Activated CD8-positive, alpha-beta memory T cell treated with anti-CD3 and anti-CD28 coated beads, Interleukin-2, amount 50 U/mL, for 1 hour (primary cell): ENCODE data around the gene PRPS1.
"Not testable (repeated sequence)": the region's sequence is repeated elsewhere in the genome, so short reads cannot be mapped to it uniquely, and the experiment has no call there.

Experiments used
- DNase-seq: peaks from one replicate; pipeline ENCODE4 v3.0.0-alpha.2; 2020; ENCODE audit errors: extremely low read depth

The PRPS1 gene

DNA sequence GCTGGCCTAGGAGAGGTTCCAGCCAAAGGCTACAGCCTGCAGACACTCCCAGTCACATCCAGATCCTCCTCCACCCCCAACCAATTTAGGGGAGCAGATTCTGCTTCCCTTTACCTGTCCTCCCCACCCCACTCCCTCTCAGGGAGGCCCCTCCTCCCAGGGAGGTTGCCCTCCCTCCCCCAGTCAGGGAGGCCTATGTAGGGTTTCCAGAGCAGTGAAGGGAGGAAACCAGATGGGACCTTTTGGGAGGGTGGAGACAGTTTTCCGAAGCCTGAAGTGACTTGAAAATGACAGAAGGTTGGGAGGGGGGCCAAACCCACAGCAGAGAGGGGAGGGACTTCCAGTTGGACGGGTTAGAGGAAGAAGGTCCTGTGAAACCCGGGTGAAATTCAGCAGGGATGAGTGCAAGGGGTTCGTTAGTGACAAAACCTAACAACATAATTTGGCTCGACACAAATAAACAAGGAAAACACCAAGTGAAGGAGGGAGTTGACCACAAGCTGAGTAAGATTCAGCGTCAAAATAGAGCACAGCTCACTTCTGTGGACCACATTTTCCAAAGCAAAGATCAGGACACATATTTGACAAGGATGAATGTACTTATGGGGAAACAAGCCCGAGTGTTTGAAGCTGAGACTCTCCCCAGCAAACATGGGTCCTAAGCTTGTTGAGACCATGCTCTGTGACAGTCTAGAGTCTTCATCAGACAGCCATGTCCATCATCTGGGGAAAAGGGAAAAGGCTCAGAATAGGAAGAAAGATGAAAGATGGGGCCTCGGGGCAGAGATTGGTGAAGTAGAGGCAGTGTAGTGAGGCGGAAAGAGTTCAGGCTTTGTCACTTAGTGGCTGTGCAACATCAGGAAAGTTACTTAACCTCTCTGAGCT, 46.4 kb downstream of the PRPS1 start:
- peak; percentile 30 for DNase-seq

DNA sequence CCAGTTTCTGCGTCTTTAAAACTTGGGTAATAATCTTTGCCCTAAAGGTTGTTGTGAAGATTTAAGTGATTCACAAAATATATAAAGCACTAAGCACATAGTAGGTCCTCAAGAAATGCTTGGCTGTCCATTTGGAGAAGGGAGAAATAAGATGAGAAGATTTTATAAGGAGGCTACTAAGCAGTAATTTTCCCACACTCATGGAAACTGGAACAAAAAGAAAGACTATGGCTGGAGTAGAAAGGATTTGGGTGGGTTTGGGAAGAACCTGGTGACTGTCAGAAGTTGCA, 47.0 kb downstream of the PRPS1 start:
- DNase-seq, result no peak

DNA sequence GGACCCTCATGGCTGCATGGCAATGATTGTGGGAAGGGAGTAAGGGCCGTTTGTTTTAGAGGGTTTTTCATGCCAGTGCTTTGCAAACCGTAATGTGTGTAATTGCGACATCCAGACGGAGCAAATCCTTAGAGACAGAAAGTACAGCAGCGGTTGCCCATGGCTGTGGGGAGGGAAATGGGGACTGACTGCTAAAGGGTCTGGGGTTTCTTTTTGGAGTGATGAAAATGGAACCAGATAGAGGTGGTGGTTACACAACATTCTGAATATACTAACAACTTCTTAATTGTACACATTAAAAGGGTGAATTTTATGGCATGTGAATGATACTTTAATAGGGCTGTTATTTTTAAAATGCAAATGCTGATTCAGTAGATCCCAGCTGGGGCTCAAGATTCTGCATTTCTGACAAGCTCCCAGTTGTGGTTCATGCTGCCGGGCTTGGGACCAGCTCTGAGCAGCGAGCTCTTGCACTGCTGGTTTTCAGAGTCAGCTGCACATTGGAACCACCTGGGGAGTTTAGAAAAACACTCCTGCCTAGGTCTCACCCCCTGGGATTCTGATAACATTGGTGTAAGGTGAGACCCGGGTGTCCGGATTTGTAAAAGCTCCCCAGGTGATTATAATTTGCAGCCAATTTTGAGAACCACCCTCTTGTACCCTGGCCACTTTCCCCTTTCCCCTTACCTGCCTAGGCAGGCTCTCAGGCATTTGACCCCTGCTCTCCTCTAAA, 47.7 kb downstream of the PRPS1 start:
- no peak for DNase-seq

DNA sequence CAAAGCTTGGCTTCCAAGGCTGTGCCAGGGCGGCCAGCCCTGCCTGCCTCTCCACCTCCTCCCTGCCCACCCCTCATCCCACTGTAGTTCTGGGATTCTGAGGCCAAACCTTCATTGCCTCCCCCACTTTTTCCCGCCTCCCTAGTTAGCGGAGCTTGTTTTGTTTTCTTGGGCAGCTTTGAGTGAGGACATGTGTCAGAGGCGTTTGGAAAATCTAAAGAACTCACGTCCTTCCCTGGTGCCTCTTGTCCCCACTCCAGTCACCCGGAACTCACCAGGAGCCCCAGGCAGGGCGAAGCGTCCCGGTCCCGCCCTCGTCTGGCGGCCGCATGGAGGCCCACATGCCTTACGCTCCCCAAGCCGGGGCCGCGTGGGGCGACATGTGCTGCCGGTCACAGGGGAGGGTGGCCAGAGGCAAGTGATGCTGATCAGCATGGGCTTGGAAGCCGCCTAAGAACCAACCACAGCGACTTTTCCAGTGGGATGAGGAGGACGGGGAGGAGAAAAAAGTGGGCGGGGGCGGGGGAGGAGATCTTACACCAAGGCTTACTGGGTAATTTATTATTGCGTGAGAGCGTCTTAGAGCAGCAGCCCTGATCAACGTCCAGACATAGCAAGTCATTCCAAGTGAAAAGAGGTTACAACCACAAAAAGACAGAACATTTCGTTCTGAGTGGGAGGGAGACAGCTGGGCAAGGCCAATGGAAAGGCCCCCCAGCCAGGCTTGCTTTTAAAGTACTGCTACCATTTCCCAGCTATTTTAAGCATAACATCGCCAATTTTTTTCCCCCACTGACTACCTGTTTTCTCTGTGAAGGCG, 48.5 kb downstream of the PRPS1 start:
- no peak for DNase-seq

- no peak for DNase-seq
Measured at GRCh38 chrX:107677501-107677901, 49.2 kb downstream of the PRPS1 start.

- DNase-seq, result no peak
Measured at GRCh38 chrX:107677909-107678308, 49.6 kb downstream of the PRPS1 start.

DNA sequence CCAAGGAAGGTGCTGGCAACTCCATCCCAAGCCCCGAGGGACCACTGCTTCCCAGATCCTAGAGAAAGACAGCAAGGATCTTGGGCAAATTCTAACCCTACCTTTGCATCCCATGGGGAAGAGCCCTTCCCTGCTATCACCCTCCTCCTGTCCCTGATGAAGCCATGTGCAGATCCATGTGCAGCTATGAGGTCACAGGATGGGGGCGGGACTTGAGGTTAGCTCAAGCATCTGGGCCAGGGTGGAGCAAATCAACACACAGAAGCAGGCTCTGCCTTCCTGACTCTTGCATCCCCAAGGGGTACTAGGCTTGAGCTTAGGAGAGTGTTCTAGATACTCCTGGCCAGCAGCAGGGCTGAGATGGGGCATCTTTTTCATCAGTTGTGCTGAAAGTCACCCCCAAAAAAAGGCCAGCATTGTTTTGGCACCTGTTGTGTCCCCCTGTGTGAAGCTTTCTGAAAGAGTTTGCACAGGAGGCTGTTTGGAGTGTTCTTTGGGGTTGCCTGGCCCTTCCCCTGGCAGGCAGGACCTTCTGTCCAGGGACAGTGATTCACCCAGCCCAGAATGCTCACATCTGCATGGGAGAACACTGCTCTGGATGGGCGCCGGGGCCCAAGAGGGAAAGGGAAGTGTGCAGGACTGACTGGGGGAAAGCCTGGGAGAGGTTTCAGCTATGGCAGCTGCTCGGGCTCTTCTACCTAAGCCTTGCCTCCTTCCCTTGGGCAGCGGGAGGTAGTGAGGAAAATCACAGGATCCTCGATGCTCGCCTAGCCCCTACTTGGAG, 50.8 kb downstream of the PRPS1 start:
- DNase-seq, result peak; percentile 27

DNA sequence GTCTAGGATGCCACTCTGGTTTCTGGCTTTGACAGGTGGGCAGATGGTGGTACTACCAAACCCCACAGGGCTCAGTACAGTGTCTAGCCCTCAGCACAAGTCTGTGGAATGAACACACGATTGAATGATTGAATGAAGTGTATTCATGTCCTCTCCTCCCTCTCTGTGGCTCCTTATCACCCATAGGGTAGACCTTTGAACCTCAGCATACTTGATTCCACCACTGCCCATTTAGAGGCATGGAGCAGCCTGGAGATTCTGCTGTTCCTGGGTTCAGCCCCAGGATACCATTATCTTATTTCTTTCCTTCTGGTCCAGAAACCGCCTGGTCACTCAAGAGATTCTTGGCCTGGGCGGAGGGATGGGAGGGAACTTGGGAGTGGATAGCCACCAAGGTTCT, 53.9 kb downstream of the PRPS1 start:
- no peak for DNase-seq

GRCh38 chrX:107683124-107683895, 55.0 kb downstream of the PRPS1 start:
- no peak for DNase-seq

- no peak for DNase-seq
Measured at GRCh38 chrX:107683931-107684330, 55.6 kb downstream of the PRPS1 start.

- DNase-seq, result no peak
Measured at GRCh38 chrX:107684956-107685385, 56.7 kb downstream of the PRPS1 start.

DNA sequence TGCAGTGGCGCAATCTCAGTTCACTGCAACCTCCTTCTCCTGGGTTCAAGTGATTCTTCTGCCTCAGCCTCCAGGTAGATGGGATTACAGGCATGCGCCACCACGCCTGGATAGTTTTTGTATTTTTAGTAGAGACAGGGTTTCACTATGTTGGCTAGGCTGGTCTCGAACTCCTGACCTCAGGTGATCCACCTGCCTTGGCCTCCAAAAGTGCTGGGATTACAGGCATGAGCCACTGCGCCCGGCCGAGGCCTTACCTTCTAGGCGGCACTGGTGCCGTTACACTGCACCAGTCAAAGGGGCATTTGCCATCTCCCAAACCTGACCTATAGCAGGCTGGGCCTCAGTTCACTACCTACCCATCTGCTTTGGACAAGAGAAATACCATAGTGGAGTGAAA, 57.3 kb downstream of the PRPS1 start:
- DNase-seq, result not testable (repeated sequence)

- no peak for DNase-seq
Measured at GRCh38 chrX:107686026-107686425, 57.7 kb downstream of the PRPS1 start.

- DNase-seq, result no peak
Measured at GRCh38 chrX:107686792-107687191, 58.5 kb downstream of the PRPS1 start.

GRCh38 chrX:107687445-107687844, 59.1 kb downstream of the PRPS1 start:
- DNase-seq, result no peak

- DNase-seq, result no peak
Measured at GRCh38 chrX:107691024-107691448, 62.7 kb downstream of the PRPS1 start.

GRCh38 chrX:107699616-107700015, 71.3 kb downstream of the PRPS1 start:
- DNase-seq, result no peak

DNA sequence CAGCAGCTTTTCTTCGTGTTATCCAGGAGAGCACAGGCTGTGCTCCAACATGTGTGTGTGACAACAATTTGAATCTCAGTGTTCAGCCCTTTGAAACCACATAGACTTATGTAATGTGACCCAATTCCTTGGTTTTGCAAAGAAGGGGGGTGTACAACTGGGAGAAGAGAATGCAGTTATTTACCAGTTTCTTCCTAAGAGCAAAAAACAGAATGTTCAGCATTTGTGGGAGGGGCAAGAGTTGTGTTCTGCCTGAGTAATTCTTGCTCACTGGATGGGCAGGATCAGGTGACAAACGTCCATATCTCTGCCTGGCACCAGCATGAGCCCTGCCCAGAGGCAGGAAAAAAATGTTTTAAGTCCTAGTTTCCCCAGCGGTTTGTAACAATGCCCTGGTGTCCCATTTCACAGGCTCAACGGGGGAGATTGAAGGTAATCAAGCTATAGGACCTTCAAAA, 72.0 kb downstream of the PRPS1 start:
- DNase-seq, result no peak
